ENCODE measurements around the gene NECAP2.

The NECAP2 gene

DNA sequence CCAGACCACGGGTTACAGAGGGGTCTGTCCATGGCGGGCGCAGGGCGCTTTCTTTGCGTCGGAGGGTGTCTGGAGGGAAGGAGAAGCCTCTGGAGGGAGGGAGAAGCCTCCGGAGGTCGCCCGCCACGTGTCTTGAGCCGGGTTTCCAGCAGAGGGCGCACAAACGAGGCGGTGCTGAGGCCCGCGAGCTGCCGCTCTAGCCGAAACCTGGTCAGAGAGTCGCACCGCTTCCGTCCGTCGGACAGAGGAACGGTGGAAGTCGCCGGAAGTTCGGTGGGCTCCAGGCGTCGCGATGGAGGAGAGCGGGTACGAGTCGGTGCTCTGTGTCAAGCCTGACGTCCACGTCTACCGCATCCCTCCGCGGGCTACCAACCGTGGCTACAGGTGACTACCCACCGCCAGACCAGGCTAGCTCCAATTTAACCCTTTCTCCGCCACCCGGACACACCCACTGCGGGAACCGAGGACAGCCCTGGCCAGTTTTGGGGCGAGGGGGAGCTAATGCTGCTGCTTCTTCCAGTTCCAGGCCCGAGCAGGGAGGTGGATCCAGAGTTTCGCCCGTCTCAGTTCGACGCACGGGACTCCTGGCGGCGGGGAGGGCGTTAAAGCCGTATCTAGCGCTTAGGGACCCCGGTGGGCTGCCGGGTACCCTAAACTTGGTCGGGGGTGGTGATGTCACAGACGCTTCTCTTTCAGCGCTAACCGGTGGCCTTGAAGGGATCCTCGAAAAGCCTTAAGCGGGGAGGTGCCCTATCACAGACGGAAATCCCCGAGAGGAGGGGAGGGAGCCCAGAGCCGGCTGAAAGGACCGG is at the start of gene NECAP2:
Gene NECAP2 (plus strand): TSS at position 255 of the 812 bp plus-strand sequence. CDS start 38 bp downstream, at position 293.
- FAIRE-seq = no peak

- no peak for FAIRE-seq
These were observed 49.1 kb upstream of the NECAP2 start for GRCh38 chr1:16391411-16391810.

DNA sequence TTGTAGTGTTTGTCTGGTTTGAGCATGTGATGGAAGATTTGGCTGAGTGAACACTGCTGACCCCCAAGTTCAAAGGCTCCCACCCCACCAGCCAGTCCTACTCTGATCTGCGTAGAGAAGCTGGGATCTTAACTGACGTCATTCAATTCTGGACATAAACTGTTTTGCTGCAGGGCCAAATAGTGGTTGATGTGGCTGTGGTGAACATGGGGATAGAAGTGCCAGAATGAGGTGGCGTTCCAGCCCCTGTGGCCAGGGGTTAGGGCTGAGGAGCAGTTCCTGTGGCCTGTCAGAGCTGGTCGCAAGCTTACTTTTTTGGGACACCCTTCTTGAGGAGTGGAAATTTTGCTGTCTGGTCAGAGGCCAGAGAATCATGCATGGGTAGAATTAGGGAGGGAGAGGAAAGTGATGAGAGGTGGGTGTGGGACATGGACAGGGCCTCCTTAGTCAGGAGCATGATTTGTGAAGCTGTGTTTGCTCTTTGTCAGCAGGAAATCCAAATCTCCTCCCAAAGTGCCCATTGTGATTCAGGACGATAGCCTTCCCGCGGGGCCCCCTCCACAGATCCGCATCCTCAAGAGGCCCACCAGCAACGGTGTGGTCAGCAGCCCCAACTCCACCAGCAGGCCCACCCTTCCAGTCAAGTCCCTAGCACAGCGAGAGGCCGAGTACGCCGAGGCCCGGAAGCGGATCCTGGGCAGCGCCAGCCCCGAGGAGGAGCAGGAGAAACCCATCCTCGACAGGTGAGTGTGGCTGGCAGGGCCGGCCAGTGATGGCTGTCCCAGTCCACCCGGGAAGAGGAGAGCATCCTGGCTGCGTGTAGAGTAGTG is 47.6 kb upstream of the NECAP2 start:
- FAIRE-seq = no peak

DNA sequence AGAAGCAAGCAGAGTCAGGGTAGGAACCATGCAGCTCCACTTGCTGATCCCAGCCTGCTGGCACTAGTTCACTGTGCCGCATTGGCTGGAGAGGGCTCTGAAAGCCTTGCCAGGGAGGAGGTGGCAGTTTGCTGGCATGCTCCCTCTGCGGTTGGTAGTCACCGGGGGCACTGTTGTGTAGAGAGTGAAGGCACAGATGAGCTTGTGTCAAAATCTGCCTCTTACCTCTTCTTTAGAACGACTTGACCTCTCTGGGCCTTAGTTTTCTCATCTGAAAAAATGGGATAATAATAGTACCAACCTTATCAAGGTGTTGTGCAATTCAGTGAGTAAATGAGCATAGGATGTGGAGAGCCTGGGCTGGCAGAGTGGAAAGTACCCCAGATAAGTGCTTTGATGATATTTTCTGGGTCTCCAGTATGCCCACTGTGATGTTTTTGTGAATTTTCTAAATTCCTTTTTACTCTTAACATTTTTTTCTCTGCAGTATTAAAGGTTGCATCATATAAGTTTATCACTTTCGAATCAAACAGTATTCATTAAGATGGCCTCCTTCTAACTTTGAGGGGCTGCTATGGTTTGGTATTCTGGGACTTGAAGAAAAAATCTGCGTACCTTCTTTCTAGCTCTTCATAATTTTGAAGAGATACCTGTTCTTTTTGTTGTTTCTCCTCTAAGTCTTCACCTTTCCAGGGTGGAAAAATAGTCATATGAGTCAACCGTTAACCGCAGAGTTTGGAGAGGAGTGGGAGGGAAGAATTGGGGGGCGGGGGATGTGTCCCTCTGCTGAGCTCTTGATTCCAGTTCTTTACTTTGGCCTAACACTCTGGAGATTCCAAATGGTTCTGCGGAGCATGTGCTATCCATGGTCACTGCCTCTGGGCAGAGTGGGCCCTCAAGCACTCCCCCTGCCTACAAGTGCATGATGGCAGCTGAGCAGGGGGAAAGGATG is 46.7 kb upstream of the NECAP2 start:
- no peak for FAIRE-seq

DNA sequence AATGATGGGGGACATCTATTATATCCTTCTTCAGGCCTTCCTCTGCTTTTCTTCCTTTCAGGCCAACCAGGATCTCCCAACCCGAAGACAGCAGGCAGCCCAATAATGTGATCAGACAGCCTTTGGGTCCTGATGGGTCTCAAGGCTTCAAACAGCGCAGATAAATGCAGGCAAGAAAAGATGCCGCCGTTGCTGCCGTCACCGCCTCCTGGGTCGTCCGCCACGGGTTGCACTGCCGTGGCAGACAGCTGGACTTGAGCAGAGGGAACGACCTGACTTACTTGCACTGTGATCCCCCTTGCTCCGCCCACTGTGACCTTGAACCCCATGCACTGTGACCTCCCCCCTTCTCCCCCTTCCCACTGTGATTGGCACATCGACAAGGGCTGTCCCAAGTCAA is 45.5 kb upstream of the NECAP2 start:
- no peak for FAIRE-seq

GRCh38 chr1:16396591-16396990 is 43.9 kb upstream of the NECAP2 start:
- no peak for FAIRE-seq

DNA sequence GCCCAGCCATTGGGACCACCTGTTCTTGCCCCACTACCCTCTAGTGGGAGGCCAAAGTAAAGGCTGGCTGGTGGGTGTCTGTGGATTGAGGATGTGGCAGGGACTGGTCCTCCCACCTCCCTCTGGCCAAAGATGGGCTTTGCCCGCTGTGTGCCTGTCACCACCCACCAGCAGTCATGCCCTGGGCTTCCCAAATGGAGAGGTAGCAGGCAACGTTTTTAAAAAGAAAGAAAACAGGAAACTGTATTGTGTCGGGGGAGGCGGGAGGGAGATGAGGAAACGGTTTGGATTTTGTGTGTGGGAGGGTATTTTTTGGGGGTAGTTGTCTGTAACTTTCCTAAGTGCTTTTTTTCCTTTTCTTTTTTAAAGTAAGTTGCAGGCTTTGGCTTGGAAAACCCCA is 43.4 kb upstream of the NECAP2 start:
- FAIRE-seq = no peak

- FAIRE-seq = no peak
These were observed 42.1 kb upstream of the NECAP2 start for GRCh38 chr1:16398371-16398953.

DNA sequence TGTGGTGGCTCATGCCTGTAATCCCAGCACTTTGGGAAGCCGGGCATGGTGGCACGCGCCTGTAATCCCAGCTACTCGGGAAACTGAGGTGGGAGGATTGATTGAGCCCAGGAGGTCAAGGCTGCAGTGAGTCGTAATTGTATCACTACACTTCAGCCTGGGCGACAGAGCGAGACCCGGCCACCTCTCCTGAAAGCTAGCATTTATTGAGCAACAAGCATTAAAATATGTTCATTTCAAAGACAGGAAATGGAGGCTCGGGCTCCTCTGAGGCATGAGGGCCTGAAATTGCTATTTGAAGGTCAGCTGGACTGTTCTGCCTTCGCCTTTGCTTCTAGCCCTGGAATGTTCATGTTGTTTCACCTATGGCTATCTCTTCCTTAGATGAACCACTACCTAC is 37.8 kb upstream of the NECAP2 start:
- no peak for FAIRE-seq

DNA sequence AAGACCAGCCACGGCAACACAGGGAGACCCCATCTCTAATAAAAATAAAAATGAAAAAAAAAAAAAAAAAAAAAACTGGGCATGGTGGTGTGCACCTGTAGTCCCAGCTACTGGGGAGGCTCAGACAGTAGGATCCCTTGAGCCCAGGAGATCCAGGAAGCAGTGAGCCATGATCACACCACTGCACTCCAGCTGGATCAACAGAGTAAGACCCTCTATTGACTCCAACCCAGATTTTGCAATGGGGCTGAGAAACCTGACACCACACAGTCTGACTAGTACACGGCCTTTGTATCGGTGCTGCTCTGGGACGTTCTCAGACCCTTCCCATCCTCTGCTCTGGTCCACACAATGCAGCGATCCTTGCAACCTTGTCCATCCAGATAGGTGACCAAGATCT is 35.1 kb upstream of the NECAP2 start:
- FAIRE-seq = no peak

DNA sequence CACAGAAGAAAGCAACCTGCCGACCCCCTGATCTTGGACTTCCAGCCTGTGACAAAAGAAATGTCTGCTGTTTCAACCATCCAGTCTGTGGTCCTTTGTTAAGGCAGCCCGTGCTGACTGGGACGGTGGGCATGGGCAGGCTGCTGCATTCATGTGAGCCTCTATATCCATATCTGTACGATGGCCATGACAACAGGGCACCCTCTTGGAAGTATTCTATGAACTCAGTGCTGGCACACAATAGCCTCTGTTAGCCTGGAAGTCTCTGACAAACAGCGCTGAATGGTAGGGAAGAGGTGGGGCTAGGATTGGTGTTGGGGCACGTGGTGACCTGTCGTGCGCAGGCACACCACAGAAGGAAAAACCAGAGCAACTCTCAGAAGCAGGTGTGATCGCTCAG is 33.7 kb upstream of the NECAP2 start:
- FAIRE-seq = no peak

DNA sequence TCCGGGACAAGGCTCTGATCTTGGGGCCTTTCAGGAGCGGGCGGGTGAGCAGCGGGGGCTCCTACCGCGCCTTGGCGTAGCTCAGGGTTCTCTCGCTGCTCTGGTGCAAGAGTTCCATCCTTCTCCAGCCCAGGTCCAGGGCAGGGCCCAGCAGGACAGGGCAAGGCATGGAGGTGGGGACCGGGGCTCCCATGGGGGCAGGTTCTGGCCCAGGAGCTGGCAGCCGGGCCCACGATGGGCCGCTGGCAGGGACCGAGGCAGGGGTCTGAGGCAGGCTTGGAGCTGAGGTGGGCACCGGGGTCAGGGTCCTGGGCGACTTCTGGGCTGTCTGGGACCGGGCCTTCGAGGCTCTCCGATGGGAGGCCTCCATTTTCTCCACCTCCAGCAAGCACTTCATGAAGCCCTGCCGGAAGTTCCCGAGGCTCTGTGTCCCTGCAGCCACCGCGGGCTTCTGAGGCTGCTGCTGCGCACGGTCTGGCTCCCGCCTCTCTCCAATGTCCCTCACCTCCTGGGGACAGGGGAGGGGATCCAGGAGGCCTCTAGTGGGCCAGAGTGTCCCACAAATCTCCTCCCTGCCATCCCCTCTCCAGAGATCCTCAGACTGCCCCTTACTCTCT is 30.9 kb upstream of the NECAP2 start:
- no peak for FAIRE-seq

GRCh38 chr1:16410803-16411202 is 29.7 kb upstream of the NECAP2 start:
- FAIRE-seq = no peak

DNA sequence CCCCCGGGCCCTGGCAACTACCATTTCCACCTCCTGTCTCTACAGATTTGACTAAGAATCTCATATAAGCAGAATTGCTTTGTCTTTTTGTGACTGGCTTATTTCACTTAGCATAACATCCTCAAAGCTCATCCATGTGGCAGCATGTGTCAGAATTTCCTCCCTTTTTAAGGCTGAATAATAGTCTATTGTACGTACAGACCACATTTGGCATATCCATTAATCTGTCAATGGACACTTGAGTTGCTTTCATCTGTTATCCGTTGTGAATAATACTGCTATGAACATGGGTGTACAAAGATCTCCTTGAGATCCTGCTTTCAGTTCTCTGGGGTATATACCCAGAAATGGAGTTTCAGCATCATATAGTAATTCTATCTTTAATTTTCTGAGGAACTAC is 27.3 kb upstream of the NECAP2 start:
- FAIRE-seq = no peak

- FAIRE-seq = no peak
These were observed 21.6 kb upstream of the NECAP2 start for GRCh38 chr1:16418823-16419425.

- FAIRE-seq = no peak
These were observed 20.0 kb upstream of the NECAP2 start for GRCh38 chr1:16420424-16421118.

DNA sequence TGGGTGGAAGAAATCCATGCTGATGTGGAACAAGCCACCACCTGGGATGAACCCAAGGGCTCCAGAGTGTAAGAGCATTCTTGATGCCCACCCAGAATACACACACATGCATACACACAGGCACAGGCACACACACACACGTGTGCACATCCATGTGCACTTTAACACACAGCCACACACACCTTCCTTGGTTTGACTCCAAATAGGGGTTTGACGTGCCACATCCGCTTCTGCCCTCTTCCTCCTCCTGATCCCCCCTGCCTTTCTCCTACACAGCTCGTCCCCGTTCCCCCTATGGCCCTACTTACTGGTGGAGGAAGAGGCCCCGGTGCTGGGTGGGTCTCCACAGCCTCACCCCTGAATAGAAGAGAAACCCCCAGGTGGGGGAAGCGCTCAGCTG is 19.3 kb upstream of the NECAP2 start:
- FAIRE-seq = no peak

- FAIRE-seq = no peak
These were observed 18.5 kb upstream of the NECAP2 start for GRCh38 chr1:16422041-16422440.

DNA sequence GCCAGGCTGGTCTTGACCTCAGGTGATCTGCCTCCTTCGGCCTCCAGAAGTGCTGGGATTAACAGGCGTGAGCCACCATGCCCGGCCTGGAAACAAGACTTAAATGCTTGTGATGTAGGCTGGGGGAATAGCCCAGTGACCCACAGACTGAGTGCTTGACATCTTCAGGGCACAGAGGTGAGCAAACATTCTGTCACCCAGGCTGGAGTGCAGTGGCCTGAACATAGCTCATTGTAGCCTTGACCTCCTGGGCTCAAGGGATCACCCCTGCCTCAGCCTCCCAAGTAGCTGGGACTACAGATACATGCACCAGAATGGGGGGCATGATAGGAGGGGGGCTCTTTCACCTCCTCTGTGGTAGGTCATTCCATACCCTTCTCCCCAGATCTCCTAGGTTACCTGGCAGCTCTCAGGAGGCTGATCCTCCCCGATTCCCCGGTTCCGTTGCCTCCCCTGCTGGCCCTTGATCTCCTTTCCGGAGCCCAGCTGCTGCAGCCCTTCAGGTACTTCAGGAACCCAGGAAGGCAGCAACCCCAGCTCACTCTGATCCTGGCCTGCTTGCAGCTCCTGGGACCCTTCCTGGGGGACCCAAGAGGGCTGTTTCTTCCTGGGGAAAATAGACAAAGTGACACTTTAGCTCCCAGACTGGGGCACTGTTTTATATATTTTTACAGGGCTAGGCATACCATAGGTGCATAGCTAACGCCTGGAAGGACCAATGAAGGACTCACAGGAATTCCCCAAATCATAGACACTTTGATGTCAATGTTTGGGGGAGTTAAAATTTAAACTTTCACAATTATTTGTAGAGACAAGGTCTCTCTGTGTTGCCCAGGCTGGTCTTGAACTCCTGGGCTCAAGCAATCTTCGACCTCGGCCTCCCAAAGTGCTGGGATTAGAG is 15.1 kb upstream of the NECAP2 start:
- FAIRE-seq = no peak

DNA sequence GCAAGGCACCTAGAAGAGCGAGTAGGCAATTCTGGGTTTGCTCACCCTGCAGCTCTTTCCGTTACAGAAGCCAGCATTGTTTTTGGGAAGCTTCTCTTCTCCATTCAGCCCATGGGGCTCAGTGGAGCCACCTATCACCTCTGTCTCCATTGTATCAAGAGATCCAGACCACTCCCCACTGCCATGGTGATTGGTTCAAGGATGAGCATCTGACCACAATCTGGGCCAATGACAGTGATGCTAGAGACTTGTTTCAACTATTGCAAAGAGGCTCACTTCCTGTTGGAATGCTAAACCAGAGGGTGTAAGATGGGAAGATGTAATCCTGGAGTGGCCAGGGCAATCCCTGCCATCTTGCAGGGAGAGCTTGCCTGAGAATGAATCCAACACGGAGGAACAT is 9.9 kb upstream of the NECAP2 start:
- no peak for FAIRE-seq
